GM18519 (cell line): Measurements from ENCODE around the gene NFASC.

Experiments
- ATAC-seq: cut with Tn5 transposase; IDR thresholded peaks from one replicate; pipeline ENCODE4 v1.9.1; 2021; ENCODE audit warnings: mild to moderate bottlenecking, moderate library complexity; ENCODE audit not compliant: unreplicated experiment, low FRiP score

The NFASC gene

DNA sequence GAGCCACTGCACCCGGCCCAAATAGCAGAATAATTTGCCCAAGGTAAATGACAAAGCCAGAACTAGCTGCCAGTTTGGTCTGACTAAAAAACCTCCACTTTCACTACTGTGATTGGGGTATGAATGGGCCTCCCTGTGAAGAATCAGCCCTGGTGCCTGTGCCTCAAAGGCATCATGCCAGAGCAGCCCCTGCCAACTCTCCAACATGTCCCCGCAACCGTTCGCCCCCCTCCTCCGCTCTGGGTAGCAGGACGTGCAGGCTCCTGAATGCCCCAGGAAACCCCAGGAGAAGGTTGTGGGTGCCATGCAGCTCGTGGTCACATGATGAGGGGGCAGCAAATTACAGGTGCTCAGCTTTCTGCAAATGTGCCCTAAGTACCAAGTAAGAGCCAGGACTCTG lies 157.7 kb downstream of the NFASC start:
- no peak for ATAC-seq

DNA sequence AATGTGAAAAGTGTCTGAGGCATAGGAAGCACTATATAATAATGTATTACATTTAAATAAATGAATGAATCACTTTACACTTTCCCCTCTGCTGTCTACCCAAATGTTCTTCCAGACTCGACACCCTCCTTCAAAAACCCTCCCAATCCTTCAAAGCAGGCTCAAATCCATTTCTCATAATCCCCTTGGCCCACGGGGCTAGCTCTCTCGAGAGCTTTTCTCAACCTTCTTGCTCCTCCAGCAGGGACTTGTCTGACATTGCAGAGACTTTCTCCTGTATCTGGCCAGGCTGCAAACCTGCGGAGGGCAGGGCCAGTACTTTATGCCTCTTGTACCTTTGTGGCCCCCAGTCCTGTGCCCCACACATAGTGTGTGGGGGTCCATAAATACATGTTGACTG lies 158.3 kb downstream of the NFASC start:
- ATAC-seq, result no peak

DNA sequence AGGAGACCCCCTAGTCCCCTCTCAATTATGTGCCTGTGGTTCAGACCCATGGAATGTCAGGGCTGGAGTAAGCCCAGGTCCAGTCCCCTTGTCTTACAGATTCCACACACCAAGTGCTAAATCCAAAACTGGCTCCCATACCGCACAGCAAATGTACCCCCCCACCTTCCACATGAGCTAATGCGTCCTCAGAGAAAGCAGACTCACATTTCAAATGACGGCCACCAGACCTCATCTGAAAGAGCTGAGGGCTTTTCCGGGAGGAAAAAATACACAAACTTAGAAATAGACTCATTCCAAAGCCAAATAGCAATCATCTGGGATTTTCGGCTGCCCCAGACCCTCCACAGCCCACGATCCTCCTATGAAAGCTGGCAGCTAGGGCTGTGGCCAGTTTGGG lies 159.6 kb downstream of the NFASC start:
- ATAC-seq, result no peak

DNA sequence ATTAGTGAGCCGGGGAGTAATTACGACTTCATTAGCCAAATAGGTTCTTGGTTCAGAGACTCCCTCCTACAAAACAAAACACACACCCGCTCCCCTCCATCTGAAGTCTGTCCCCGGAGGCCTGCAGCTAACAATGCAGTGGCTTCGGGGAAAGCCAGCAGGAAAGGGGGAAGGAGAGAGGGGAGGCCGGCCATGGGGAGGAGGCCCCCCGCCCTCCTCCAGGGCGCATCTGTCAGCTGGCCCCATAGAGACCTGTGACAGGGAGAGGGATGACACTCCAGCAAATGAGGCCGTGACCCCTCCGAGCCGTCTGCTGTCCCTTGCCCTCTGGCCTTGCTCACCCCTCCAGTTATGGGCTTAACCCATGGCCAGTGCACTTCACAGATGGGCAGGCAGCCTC lies 160.2 kb downstream of the NFASC start:
- ATAC-seq, result no peak

DNA sequence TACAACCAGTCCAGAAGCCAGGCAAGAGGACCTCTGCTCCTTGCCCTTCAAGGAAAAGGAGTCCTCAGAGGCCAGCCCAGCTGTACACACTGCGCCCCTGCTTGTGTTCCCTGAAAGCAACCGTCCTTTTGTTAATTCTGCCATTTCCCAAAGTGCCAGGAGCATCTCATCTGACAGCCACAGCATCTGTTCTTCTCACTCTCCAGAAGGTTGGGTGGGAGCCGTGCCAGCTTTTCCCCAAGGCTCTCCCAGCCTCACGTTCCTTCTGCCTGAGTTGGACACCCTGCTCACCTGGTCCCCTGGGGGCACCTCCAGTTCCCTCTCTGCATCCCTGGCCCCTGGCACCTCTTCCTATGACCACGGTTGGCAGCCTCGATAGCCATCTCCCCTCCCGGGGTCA lies 161.8 kb downstream of the NFASC start:
- no peak for ATAC-seq

DNA sequence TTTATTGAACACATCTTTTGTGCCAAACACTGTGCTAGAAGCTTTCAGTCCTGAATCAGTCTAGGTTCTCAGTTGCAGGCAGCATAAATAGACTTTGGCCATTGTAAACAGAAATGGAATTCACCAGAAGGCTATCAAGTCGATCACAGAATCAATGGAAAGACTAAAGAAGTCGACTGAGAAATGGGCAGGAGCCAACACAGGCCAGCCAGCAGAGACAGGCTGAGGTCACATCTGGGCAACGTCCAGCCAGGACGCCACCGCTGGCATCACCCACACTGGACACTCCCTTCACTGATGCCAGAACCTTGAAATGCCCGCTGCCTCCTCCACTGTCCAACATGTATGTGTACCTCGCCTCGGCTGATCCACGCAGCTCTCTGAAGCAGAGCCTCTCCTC lies 166.9 kb downstream of the NFASC start:
- no peak for ATAC-seq

DNA sequence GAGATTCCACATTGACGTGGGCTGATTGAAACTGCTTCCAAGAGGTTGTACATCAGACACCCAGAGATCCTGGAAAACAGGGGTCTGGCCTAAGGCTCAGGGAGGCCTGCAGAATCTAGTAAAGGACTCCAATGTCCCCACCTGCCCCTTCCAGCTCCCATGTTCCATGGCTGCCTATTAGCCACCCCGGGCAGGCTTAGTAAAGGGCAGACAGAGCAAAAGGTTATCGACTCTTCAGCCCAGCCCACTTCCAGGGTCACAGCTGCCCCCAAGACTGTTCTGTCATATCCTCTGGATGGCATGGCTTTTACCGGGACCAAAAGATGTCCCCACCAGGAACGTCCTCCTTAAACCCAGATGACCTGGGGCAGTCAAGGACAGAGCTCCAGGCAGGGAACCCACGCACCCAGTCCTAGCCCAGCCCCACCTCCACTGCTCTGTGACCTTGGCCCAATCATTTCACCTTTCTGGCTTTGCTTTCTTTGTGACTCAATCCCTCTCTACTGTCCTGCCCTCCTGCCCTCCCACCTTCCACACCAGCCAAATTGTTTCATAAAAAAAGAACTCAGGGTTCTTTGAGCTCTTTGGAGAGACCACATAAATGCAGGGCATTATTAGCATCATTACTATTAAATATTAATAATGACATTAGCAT lies 167.6 kb downstream of the NFASC start:
- ATAC-seq, result no peak

DNA sequence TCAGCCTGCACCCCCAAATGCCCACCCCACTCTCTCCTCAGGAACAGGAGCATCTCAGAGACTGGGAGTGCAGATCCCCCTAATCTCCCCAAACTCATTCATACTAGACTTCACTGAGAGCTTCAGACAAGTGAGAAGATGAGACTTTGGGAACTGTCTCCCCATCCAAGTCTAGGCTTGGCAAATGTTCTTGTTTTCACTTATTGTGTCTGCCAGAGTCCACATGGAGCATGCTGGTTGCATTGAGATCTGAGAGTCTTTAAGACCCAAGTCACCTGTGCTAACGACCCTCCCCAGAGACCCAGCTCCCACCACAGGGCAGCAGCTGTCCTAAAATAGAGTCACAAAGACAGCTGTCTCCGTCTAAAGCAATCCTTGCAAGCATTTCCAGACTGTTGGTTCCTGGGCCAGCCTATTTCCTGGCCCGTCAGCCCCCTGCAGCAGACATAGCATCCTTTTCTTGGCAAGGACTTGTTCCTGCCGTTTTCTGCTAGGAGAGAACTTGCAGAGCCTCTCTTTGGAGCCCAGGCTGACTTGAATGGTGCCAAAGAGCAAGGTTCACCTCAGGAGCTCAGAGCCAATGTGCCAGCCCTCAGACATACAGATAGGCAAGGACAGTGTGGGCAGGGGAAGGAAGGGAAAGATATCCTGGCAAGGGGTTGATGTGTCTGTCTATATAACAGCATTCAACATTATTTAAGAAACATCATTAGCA lies 170.5 kb downstream of the NFASC start:
- ATAC-seq, result no peak

DNA sequence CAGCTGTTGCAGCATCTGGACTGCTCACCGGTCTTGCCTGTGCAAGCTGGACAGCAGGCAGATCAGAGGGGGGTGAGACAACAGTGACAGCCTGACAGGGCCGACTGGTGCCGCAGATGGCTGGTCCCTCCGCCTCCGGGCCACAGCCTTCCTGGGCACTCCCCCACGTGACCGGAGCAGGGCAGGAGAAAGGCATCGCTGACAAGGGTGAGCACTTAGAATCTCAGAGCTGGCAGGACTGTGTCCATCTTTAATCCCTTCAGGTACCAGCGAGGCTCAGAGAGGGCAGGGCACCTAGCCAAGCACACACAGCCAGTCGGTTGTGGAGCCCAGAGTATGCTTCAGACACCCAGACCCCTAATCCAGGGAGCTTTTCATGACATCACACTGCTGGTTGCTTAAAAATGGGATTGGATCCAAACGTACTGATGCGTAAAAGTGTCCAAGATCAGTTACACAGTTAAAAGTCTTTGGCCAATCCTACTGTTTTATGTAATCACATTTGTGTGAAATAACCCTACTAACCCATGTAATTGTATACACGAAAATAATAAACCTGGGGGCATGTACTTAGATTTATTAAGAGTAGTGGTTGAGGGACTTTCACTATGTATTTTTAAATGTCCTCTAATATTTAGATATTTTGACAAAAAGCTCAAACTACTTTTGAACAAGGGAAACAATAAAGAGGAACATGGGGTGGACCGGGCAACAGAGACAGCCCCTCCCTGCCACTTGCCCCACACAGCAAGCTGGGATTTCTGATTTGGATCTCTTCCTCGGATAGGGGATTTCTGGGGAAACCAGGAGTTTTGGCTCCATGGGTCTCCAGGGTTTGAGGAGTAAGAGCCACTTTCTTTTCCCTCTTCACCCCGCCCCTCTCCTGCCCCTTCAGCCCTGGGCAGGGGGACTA lies 171.6 kb downstream of the NFASC start:
- ATAC-seq, result no peak

DNA sequence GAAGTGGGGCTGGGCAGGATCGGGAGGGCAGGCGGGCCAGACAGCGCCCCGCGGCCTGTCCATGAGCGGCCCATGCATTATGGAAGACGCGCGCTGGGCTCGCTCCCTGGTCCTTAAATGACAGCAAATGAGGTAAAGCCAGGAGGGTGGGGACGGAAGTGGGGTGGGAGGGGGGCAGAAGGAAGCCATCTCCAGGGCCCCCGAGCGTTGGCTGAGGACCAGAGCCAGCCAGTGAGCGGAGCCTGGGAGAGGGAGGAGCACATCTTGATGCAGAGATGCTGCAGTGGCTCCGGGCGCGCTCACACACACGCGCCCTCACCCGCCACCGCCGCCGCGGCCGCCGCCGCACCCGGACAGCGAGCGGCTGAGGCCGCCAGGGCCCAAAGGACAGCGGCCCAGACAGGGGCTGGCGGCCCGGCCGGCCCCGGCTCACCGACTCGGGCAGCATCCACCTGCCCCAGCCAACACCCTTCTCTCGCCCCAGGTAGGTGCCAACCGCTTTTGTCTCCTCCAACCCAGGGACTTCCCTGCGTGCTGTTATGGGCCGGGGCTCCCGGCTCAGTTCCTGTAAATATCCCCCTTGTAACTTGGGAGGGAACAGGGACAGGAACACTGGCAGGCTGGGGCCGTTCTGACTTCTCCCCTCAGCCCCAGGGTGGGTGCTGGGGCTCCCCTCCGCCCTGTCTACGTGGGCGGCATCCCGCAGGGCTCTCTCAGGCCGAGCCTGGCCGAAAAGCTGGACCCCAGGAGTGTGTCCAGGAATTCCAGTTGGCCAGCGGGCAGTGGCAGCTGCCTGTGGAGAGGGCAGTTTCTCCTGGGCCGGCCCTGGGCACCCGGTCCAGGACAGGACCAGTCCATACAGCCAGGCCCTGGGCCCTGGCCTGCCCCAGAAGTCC lies 172.5 kb downstream of the NFASC start, which contains the start of gene CNTN2:
Gene CNTN2 (plus strand): TSS at position 302 of the 896 bp plus-strand sequence. CDS start 9,974 bp downstream, outside the sequence.
- ATAC-seq, result no peak

DNA sequence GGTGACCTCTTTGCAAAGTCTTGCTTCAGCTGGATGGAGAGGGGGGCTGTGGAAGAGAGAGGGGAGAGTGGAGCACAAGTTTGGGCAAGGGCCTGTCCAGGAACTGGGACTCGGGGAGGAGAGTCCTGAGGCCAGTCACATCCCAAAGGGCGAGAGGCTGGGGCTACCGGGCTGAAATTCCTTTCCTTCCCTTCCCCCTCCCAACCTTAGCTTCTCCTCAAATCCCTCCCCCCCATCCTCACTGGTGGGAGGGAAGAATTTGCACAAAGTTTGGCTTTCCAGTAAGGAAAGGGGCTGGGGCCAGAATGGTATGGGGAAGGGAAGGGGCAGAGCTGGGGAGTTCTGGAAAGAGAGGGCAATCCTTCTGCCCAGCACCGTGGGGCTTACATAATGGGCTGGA lies 173.2 kb downstream of the NFASC start:
- no peak for ATAC-seq

DNA sequence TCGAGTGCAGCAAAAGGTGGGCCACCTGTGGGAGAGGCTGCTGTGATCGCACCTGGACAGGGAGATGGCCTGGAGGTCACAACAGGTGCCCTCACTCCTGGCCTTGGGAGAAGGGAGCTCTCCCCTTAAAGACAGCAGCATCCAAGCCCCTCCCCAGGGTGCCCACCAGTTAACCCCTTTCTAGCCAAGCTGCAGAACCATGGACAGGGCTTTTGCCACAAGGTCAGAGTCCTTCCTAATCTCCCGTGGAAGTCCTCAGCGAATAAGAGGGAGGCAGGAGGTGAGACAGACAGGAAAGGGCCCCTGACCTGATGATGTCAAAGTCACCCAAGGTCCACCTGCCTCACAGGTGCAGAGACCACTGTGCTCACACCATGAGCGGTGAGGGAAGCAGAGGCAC lies 174.1 kb downstream of the NFASC start:
- ATAC-seq, result no peak

DNA sequence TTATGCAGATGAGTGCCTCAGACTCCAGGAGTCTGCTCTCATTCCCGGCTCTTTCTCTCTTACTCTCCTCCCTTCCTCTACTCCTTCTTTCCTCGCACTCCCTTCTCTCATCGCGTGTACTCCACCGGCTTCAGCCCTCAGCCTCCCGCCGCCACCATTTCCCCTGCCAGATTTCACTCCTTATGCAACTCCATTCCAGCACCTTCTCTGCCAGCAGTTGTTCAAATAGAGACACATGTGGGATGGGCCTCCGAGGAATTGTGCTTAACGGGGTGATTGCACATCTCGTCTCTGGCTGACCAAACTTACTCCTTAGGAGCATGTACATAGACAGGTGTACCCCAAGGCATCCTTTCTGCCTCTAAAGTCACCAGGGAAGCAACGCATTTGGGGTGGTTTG lies 174.5 kb downstream of the NFASC start:
- no peak for ATAC-seq

DNA sequence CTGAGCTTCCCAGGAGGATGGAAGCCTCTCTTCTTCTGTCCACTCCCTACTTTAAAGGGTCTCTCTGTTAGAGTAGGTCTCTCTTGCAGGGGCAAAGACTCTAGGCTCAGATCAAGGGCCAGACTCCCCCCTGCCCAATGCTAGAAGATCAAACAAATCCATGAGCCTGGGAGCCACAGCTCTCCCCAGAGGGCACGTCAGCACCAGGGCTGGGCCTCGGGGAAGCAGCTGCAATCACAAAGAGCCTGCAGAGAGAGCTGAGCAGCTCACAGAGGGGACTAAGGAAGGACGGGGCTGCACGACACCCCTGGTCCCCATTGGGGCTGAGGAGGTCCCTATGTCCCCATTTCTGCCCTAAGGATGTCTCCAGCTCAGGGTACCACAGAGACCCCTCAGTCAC lies 176.2 kb downstream of the NFASC start:
- no peak for ATAC-seq

DNA sequence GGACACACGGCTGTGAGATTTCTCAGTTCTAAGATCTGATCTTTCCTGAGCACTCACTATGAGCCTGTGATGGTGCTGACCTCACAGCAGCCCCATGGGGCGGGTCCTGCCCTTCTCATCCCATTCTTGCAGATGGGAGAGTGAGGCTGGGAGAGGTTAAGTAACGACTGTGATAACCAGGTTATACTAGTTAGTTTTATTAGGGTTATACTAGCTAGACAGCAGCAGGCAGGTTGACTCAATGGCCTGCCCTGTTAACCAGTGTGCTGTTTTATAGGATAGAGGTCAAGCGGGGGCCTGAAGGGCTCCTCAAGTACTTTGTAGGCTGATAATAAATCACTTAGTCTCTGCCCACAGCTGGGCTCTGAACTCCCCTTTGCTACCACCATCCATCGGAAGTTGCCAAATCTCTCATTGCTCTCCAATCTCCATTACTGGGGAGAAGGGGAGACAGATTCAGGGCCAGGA lies 177.1 kb downstream of the NFASC start:
- no peak for ATAC-seq

DNA sequence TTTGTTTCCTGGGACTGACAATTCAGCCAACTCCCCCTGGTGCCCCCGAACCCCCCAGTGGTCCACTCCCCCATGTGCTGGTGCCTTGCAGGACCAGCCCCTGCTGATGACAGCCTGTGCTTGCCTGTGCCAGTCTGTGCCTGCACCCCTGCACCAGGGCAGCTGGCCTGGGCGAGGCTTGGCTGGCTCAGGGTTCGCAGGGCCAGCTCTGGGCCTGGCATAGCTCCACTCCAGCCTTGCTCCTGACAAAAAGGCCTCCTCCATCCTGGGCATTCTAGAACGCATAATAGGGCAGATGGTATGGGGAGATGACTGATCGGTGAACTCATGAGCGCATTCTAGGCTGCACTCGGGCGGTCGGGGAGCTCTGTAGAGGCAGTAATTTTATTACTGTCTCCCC lies 177.7 kb downstream of the NFASC start:
- no peak for ATAC-seq

DNA sequence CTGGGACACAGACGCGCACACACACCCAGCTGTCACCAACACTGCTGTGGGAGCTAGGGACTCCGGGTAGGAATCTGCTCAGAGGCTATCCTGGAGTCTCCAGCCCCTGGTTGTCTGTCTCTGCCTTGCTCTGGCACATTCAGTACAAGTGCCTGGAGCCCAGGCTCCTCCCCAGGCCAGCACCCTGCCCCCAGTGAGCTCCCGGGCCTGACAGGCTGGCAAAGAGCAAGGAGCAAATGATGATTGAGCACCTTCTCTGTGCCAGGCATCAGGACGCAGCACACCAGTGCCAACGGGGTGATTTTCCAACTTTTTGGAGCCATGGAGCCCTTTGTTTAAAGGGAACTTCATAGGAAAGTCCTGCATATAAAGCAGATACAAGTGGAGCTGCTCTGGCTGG lies 178.8 kb downstream of the NFASC start:
- no peak for ATAC-seq

DNA sequence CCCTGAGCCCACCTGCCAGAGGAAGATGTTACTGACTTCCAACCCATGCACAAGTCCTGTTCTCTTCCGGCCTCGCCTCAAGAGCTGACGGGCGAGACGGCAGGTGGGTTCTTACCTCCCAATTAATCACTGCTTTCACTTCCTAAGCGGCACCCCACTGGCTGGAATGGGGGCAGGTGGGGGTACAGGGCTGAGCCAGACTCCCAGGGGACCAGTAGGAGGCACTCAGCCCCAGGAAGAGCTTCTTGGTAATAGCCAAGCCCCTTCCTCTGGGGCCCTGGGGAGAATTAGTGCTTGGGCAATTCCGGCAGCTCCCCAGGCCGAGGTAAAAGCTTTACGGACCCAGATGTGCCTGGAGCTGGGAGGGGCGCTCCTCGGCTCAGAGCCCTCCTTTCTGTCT lies 182.0 kb downstream of the NFASC start:
- ATAC-seq, result no peak

DNA sequence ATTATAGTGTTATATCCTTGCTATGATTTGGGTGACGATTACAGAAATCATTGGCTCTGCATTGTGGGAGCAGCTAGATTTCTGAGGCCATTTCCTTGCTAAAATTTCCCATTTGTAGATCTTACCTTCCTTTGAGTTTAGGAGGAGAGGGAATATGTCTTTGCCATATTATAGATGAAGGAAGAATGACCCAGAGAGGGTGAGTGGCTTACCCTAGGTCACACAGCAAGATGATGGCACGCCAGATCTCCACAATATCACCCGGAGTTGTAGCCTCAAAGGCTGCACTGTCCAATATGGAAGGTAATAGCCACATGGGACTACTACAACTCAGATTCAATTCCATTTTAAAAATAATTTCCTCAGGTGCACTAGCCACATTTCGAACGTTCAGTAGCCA lies 182.6 kb downstream of the NFASC start:
- ATAC-seq, result no peak

DNA sequence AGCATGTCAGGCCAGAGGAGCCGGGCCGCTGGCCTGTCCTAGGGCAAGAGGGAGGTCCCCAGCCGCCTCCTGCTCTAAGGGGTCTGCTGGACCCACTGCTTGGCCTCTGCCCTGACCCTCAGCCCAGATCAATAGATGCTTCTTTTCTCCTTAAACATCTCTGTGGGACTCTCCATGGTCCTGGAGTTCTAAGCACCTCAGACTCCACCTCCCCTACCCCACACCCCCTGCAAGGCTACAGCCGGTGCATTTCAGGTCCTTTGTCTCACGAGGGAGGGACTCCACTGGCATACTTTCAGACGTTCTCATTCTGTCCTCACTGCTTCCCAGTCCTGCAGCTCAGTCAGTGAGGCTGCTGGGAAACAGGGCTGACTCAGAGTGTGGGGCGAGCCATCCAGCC lies 183.4 kb downstream of the NFASC start:
- no peak for ATAC-seq
